Left renal cortex interstitium (tissue), 4 donors: ENCODE measurements around the gene DMRTC2. TPM values are rescaled to one million over a fixed set of nuclear protein-coding genes. Genes with fewer than 3 reads are reported as not detected.

ENCODE experiments used
- DNase-seq, 4 donors: peaks; one replicate each; pipeline ENCODE4 v3.0.0-alpha.2; 2013; ENCODE audit warnings: low read depth in 4 of 4, low spot score in 2 of 4, missing footprints in 1 of 4
- polyA plus RNA-seq, 4 donors: library from polyadenylated mRNA; unstranded; fragments of 120-200 nt; gene quantifications; one replicate each; pipeline ENCODE4 v1.2.1, GENCODE V29; 2013; ENCODE audit not compliant: insufficient read length in 4 of 4

Gene DMRTC2
- polyA plus RNA-seq, 4 donors, result not detected

- no peak for DNase-seq
These were observed 279 bp downstream of the DMRTC2 start for GRCh38 chr19:41845051-41845590.

GRCh38 chr19:41847351-41848105, 2.7 kb downstream of the DMRTC2 start:
- DNase-seq, result no peak

GRCh38 chr19:41848666-41849065, 3.8 kb downstream of the DMRTC2 start:
- DNase-seq, result no peak

- DNase-seq, result no peak
These were observed 4.2 kb downstream of the DMRTC2 start for GRCh38 chr19:41849067-41849466.

GRCh38 chr19:41850381-41850780, 5.5 kb downstream of the DMRTC2 start:
- no peak for DNase-seq

- no peak for DNase-seq
These were observed 6.6 kb downstream of the DMRTC2 start for GRCh38 chr19:41851456-41851855.

- no peak for DNase-seq
These were observed 8.5 kb downstream of the DMRTC2 start for GRCh38 chr19:41853344-41853743.

- no peak for DNase-seq
These were observed 8.9 kb downstream of the DMRTC2 start for GRCh38 chr19:41853768-41854167.

- DNase-seq, result no peak
These were observed 14.4 kb downstream of the DMRTC2 start for GRCh38 chr19:41859213-41859617.

- DNase-seq, result peak; percentile 99
These were observed 15.0 kb downstream of the DMRTC2 start, which contains the start of gene RPS19 for GRCh38 chr19:41859618-41860418. RPS19 (plus strand) TSS chr19:41860255; CDS start chr19:41860775, 520 bp downstream.

GRCh38 chr19:41860419-41861115, 15.7 kb downstream of the DMRTC2 start:
- DNase-seq, result no peak

GRCh38 chr19:41861116-41861768, 16.4 kb downstream of the DMRTC2 start:
- DNase-seq, result no peak

- no peak for DNase-seq
These were observed 17.0 kb downstream of the DMRTC2 start for GRCh38 chr19:41861846-41862245.

- no peak for DNase-seq
These were observed 17.7 kb downstream of the DMRTC2 start for GRCh38 chr19:41862445-41862986.

GRCh38 chr19:41863209-41863931, 18.5 kb downstream of the DMRTC2 start:
- no peak for DNase-seq

- no peak for DNase-seq
These were observed 19.5 kb downstream of the DMRTC2 start for GRCh38 chr19:41864374-41864773.

GRCh38 chr19:41866284-41866683, 21.4 kb downstream of the DMRTC2 start:
- DNase-seq, result no peak

GRCh38 chr19:41868120-41868988, 23.5 kb downstream of the DMRTC2 start:
- DNase-seq, result no peak

GRCh38 chr19:41868989-41869300, 24.1 kb downstream of the DMRTC2 start:
- DNase-seq, result no peak
